Esophagus squamous epithelium (tissue), 5 donors: Measurements from ENCODE around the gene ARPC4. TPM values are rescaled to one million over a fixed set of nuclear protein-coding genes. Genes with fewer than 3 reads are reported as not detected.
"Not testable (repeated sequence)": the region's sequence is repeated elsewhere in the genome, so short reads cannot be mapped to it uniquely, and the experiment has no call there.

Source experiments
- DNase-seq: peaks from one replicate; lab custom pipeline; 2025; lab: John Stamatoyannopoulos, UW
- H3K27ac ChIP-seq, 4 donors: fragments of 200-600 bp; sonication (generic); one replicate each; pipeline ENCODE4 v1.5.1; 2016 to 2019; ENCODE audit warnings: mild to moderate bottlenecking in 1 of 4
- H3K27me3 ChIP-seq, 4 donors: fragments of 200-600 bp; sonication (generic); 1 replicate in 3 of 4; 2 replicates in 1 of 4; pipeline versions ENCODE4 v1.5.1 to v1.6.0; 2017 to 2021; ENCODE audit warnings: antibody characterized with exemption in 1 of 4
- H3K36me3 ChIP-seq, 3 donors: fragments of 200-600 bp; sonication (generic); one replicate each; pipeline ENCODE4 v1.5.1; 2016 to 2019
- H3K4me1 ChIP-seq, 3 donors: fragments of 200-600 bp; sonication (generic); one replicate each; pipeline ENCODE4 v1.5.1; 2017 to 2019
- H3K4me3 ChIP-seq, 4 donors: fragments of 200-600 bp; sonication (generic); 1 replicate in 3 of 4; 2 replicates in 1 of 4; pipeline ENCODE4 v1.5.1; 2016 to 2019; ENCODE audit warnings: mild to moderate bottlenecking in 2 of 4, moderate library complexity in 1 of 4
- H3K9me3 ChIP-seq, 3 donors: fragments of 200-600 bp; sonication (generic); one replicate each; pipeline ENCODE4 v1.5.1; 2016 to 2019
- CTCF ChIP-seq, 6 experiments: fragments of 450-650 bp in 4 of 6; fragments of 200-600 bp in 2 of 6; sonication (generic) in 2 of 6; IDR thresholded peaks; one replicate each; pipeline ENCODE4 v1.5.1; 2016 to 2019; ENCODE audit warnings: antibody characterized with exemption in 6 of 6, mild to moderate bottlenecking in 4 of 6, moderate library complexity in 4 of 6
- POLR2A ChIP-seq, 4 donors: fragments of 450-650 bp; IDR thresholded peaks; one replicate each; pipeline ENCODE4 v1.6.1; 2017; ENCODE audit warnings: antibody characterized with exemption in 4 of 4, mild to moderate bottlenecking in 4 of 4, moderate library complexity in 3 of 4
- WGBS, 2 donors: methylation state at CpG; one replicate each; pipeline ENCODE4 v1.1.5; 2018; 5-methylcytosine and 5-hydroxymethylcytosine counted together
- intact Hi-C: fragments of 100-400 bp; cut with DNase I; formaldehyde crosslinking; loops from one replicate; pipeline ENCODE4 v1.15.0; 2022
- total RNA-seq, 4 donors: library from RNA; depleted of rRNA; stranded (reverse); fragments of >200 nt; gene quantifications; one replicate each; pipeline ENCODE4 v1.1.0, GENCODE V29; 2016
- donor health status: DM: yes; HTN: yes; CAD: no.

Gene ARPC4
- total RNA-seq, 4 donors from 2014 or later, result 125 to 244 (median 167) TPM

GRCh38 chr3:9838856-9839255 is 46.0 kb downstream of the ARPC4 start:
- 65 to 100% methylated on average over 1 to 2 of the region's 4 CpGs for WGBS, 2 donors
- no peaks in the 10 kb centered on the region for H3K9me3 ChIP-seq
- no peak overlapping the region for H3K4me3 ChIP-seq
- peaks cover 0 to 78% (median 6%) of the 10 kb centered on the region in 3 donors for H3K36me3 ChIP-seq
- no peak overlapping the region for H3K27ac ChIP-seq
- H3K4me1 ChIP-seq, result peaks cover 0 to 15% (median 9%) of the 10 kb centered on the region in 3 donors
- intact Hi-C loops, result no loop called here
- no peaks in the 10 kb centered on the region for H3K27me3 ChIP-seq
- no peak for TF ChIP-seq CTCF (IDR thresholded peaks at IDR 0.05)
- TF ChIP-seq POLR2A (IDR thresholded peaks at IDR 0.05), result no peak
- no peak for DNase-seq

GRCh38 chr3:9841015-9841414 is 48.1 kb downstream of the ARPC4 start:
- no peak overlapping the region for H3K27ac ChIP-seq
- no peaks in the 10 kb centered on the region for H3K27me3 ChIP-seq
- TF ChIP-seq CTCF (IDR thresholded peaks at IDR 0.05) (no peak), POLR2A (IDR thresholded peaks at IDR 0.05) (no peak)
- 81 to 82% methylated on average over 8 of the region's 8 CpGs for WGBS, 2 donors
- peaks cover 0 to 27% (median 15%) of the 10 kb centered on the region in 3 donors for H3K4me1 ChIP-seq
- no peak for DNase-seq
- intact Hi-C loops, result loop anchor here (5.0 kb wide), 1 partner anchor 91 kb away; the partner anchor contains the start of gene CRELD1
- no peaks in the 10 kb centered on the region for H3K9me3 ChIP-seq
- H3K36me3 ChIP-seq, result peaks cover 0 to 57% (median 6%) of the 10 kb centered on the region in 3 donors
- no peak overlapping the region for H3K4me3 ChIP-seq

GRCh38 chr3:9843715-9844438 is 51.0 kb downstream of the ARPC4 start, which contains the start of gene RPUSD3:
RPUSD3 (minus strand) TSS chr3:9844008; CDS start chr3:9843990, 18 bp downstream.
- Histone ChIP-seq H3K4me3 (peak within 1 kb of the TSS; percentile 71 to 74 (median 72)), H3K9me3 (no peaks in the 10 kb centered on the region), H3K36me3 (peaks cover 0 to 35% (median 6%) of the 10 kb centered on the region in 3 donors), H3K27me3 (no peaks in the 10 kb centered on the region), H3K27ac (peak within 1 kb of the TSS; percentile 83 to 91 (median 90)), H3K4me1 (peaks cover 0 to 27% (median 15%) of the 10 kb centered on the region in 3 donors)
- intact Hi-C loops, result loop anchor here (5.0 kb wide), 1 partner anchor 88 kb away; the partner anchor contains the start of gene CRELD1
- 0% methylated on average over 1 to 7 of the region's 42 CpGs for WGBS, 2 donors
- TF ChIP-seq POLR2A (IDR thresholded peaks at IDR 0.05), result peak in 3 of 4 donors; percentile 11 to 69 (median 50)
- no peak for TF ChIP-seq CTCF (IDR thresholded peaks at IDR 0.05)
- DNase-seq, result peak; percentile 82

- no peak for TF ChIP-seq POLR2A (IDR thresholded peaks at IDR 0.05)
- no peak for TF ChIP-seq CTCF (IDR thresholded peaks at IDR 0.05)
- no peak for DNase-seq
- Histone ChIP-seq H3K4me1 (peaks cover 0 to 27% (median 15%) of the 10 kb centered on the region in 3 donors), H3K4me3 (no peak overlapping the region), H3K36me3 (peaks cover 0 to 11% (median 0%) of the 10 kb centered on the region in 3 donors), H3K27me3 (no peaks in the 10 kb centered on the region), H3K9me3 (no peaks in the 10 kb centered on the region), H3K27ac (no peak overlapping the region)
- intact Hi-C loops, result no loop called here
- 60 to 86% methylated on average over 2 to 3 of the region's 6 CpGs for WGBS, 2 donors
Observed at GRCh38 chr3:9846231-9846630, 53.3 kb downstream of the ARPC4 start.

GRCh38 chr3:9846931-9847488 is 54.1 kb downstream of the ARPC4 start:
- intact Hi-C loops, result no loop called here
- Histone ChIP-seq H3K27me3 (no peaks in the 10 kb centered on the region), H3K36me3 (peaks cover 0 to 3% (median 0%) of the 10 kb centered on the region in 3 donors), H3K4me3 (no peak overlapping the region), H3K4me1 (peaks cover 0 to 34% (median 15%) of the 10 kb centered on the region in 3 donors), H3K27ac (no peak overlapping the region), H3K9me3 (no peaks in the 10 kb centered on the region)
- 90% methylated on average over 3 of the region's 6 CpGs; no CpG with 5 or more reads in 1 of the 2 donors for WGBS, 2 donors
- no peak for TF ChIP-seq POLR2A (IDR thresholded peaks at IDR 0.05)
- no peak for TF ChIP-seq CTCF (IDR thresholded peaks at IDR 0.05)
- DNase-seq, result no peak

GRCh38 chr3:9847870-9848269 is 55.0 kb downstream of the ARPC4 start:
- 46 to 52% methylated on average over 7 to 8 of the region's 9 CpGs for WGBS, 2 donors
- H3K9me3 ChIP-seq, intact Hi-C loops, H3K4me3 ChIP-seq, H3K27ac ChIP-seq, H3K36me3 ChIP-seq, H3K27me3 ChIP-seq, DNase-seq: not testable (repeated sequence)
- H3K4me1 ChIP-seq, result peaks cover 0 to 32% (median 9%) of the 10 kb centered on the region in 3 donors
